IMR-90 (cell line): ENCODE results near the gene S1PR2. TPM values are rescaled to one million over a fixed set of nuclear protein-coding genes. Genes with fewer than 3 reads are reported as not detected.

Source experiments
- ATAC-seq: fragments of 200-7000 bp; cut with Tn5 transposase; 2 replicates; pipeline ENCODE4 v1.9.1; 2020; ENCODE audit warnings: low read depth, mild to moderate bottlenecking, moderate library complexity
- BruUV-seq: library from RNA; stranded (reverse); fragments of 400-500 nt; replicated peaks from 2 replicates; lab custom pipeline; 2021; lab: Mats Ljungman, UMichigan
- CTCF ChIA-PET: fragments of 300-600 bp; formaldehyde crosslinking; extraction: SDS; loops from one replicate; lab custom pipeline; 2021; ENCODE audit warnings: antibody characterized with exemption; lab: Yijun Ruan, JAX
- POLR2A ChIA-PET: fragments of 300-600 bp; sonication (Branson Sonifier 250); formaldehyde crosslinking; loops from one replicate; lab custom pipeline; 2022; ENCODE audit warnings: antibody characterized with exemption; ENCODE audit not compliant: unreplicated experiment; lab: Charles Lee
- DNase-seq: peaks from one replicate; pipeline ENCODE4 v3.0.0; 2013
- H2AFZ ChIP-seq: replicated peaks from 2 replicates; pipeline ENCODE3; 2013; ENCODE audit warnings: low read length, mild to moderate bottlenecking; ENCODE audit not compliant: poor library complexity
- H2AK5ac ChIP-seq: 2 replicates; pipeline ENCODE4 v1.6.1; 2013; ENCODE audit warnings: low read depth, low read length, inconsistent platforms
- H2AK9ac ChIP-seq: replicated peaks from 2 replicates; pipeline ENCODE3; 2013; ENCODE audit warnings: mild to moderate bottlenecking, low read depth, low read length, moderate library complexity; ENCODE audit not compliant: poor library complexity
- H2BK120ac ChIP-seq: 2 replicates; pipeline ENCODE4 v1.6.1; 2013; ENCODE audit warnings: low read depth, low read length, inconsistent platforms
- H2BK15ac ChIP-seq: 3 replicates; pipeline ENCODE4 v1.6.1; 2013; ENCODE audit warnings: low read depth, low read length, inconsistent platforms
- H2BK20ac ChIP-seq: 2 replicates; pipeline ENCODE4 v1.6.1; 2013; ENCODE audit warnings: low read depth, mild to moderate bottlenecking, inconsistent platforms, low read length, moderate library complexity
- H2BK5ac ChIP-seq: 2 replicates; pipeline ENCODE4 v1.6.1; 2013; ENCODE audit warnings: mild to moderate bottlenecking, low read depth, low read length, inconsistent platforms; ENCODE audit not compliant: poor library complexity, severe bottlenecking
- H3K14ac ChIP-seq: replicated peaks from 2 replicates; pipeline ENCODE4 v1.6.1; 2013; ENCODE audit warnings: low read depth, low read length, inconsistent platforms
- H3K18ac ChIP-seq: 2 replicates; pipeline ENCODE4 v1.6.1; 2013; ENCODE audit warnings: low read depth, low read length, control low read depth
- H3K23ac ChIP-seq: 2 replicates; pipeline ENCODE4 v1.6.1; 2013; ENCODE audit warnings: low read depth, low read length, inconsistent platforms
- H3K27ac ChIP-seq: 2 replicates; pipeline ENCODE4 v1.5.1; 2013; ENCODE audit warnings: mild to moderate bottlenecking, control low read depth, low read length; ENCODE audit not compliant: insufficient read depth
- H3K27me3 ChIP-seq: 2 replicates; pipeline ENCODE4 v1.6.1; 2013; ENCODE audit warnings: low read length; ENCODE audit not compliant: control insufficient read depth, insufficient read depth
- H3K36me3 ChIP-seq: 2 replicates; pipeline ENCODE4 v1.6.1; 2013; ENCODE audit warnings: low read length, mixed read lengths; ENCODE audit not compliant: control insufficient read depth, insufficient read depth
- H3K4ac ChIP-seq: 2 replicates; pipeline ENCODE4 v1.6.1; 2013; ENCODE audit warnings: low read depth, low read length, inconsistent platforms
- H3K4me1 ChIP-seq: 2 replicates; pipeline ENCODE4 v1.6.1; 2013; ENCODE audit warnings: low read length, mixed read lengths; ENCODE audit not compliant: control insufficient read depth, insufficient read depth
- H3K4me2 ChIP-seq: 2 replicates; pipeline ENCODE4 v1.6.1; 2013; ENCODE audit warnings: low read depth, mild to moderate bottlenecking, control low read depth, low read length, moderate library complexity
- H3K4me3 ChIP-seq: 2 replicates; pipeline ENCODE4 v1.5.1; 2013; ENCODE audit warnings: low read depth, mild to moderate bottlenecking, control low read depth, low read length, moderate library complexity; ENCODE audit not compliant: insufficient read depth
- H3K56ac ChIP-seq: 2 replicates; pipeline ENCODE4 v1.6.1; 2013; ENCODE audit warnings: low read length, inconsistent platforms; ENCODE audit not compliant: insufficient read depth; ENCODE audit errors: extremely low read depth
- H3K79me1 ChIP-seq, 2 experiments: 2 replicates each; pipeline ENCODE4 v1.6.1; 2013; ENCODE audit warnings: low read length in 2 of 2, inconsistent platforms in 1 of 2, low read depth in 1 of 2
- H3K9ac ChIP-seq: 2 replicates; pipeline ENCODE4 v1.6.1; 2013; ENCODE audit warnings: low read depth, low read length, control low read depth
- H3K9me1 ChIP-seq: 2 replicates; pipeline ENCODE4 v1.6.1; 2013; ENCODE audit warnings: low read length, inconsistent platforms; ENCODE audit not compliant: insufficient read depth
- H3K9me3 ChIP-seq: 2 replicates; pipeline ENCODE4 v1.6.1; 2013; ENCODE audit warnings: low read length; ENCODE audit not compliant: control insufficient read depth, insufficient read depth
- H4K20me1 ChIP-seq: 2 replicates; pipeline ENCODE4 v1.6.1; 2013; ENCODE audit warnings: low read length, inconsistent platforms; ENCODE audit not compliant: insufficient read depth
- H4K5ac ChIP-seq: 2 replicates; pipeline ENCODE4 v1.6.1; 2013; ENCODE audit warnings: mild to moderate bottlenecking, low read depth, low read length, control low read depth
- H4K8ac ChIP-seq, 2 experiments: 2 replicates each; pipeline ENCODE4 v1.6.1; 2013; ENCODE audit warnings: low read depth in 2 of 2, low read length in 2 of 2, control low read depth in 1 of 2, inconsistent platforms in 1 of 2
- H4K91ac ChIP-seq: 2 replicates; pipeline ENCODE4 v1.6.1; 2013; ENCODE audit warnings: low read depth, low read length, inconsistent platforms; ENCODE audit not compliant: insufficient read depth
- BHLHE40 ChIP-seq: fragments of 150-350 bp; IDR thresholded peaks from 2 replicates; pipeline ENCODE4 v1.6.1; 2016; ENCODE audit warnings: mild to moderate bottlenecking, low read depth, low read length
- CEBPB ChIP-seq: IDR thresholded peaks from 2 replicates; pipeline ENCODE4 v1.6.1; 2012; ENCODE audit warnings: low read depth, low read length, improper control_type of control experiment
- CHD1 ChIP-seq: IDR thresholded peaks from 2 replicates; pipeline ENCODE4 v1.6.1; 2012; ENCODE audit warnings: low read depth, low read length, improper control_type of control experiment
- FOS ChIP-seq: fragments of 150-350 bp; IDR thresholded peaks from 2 replicates; pipeline ENCODE4 v1.6.1; 2016; ENCODE audit warnings: low read depth, low read length
- MAFK ChIP-seq: IDR thresholded peaks from 2 replicates; pipeline ENCODE4 v1.6.1; 2012; ENCODE audit warnings: low read depth, low read length, improper control_type of control experiment
- MAZ ChIP-seq: IDR thresholded peaks from 2 replicates; pipeline ENCODE4 v1.6.1; 2012; ENCODE audit warnings: low read depth, mild to moderate bottlenecking, low read length, improper control_type of control experiment, moderate library complexity, borderline replicate concordance
- NFE2L2 ChIP-seq: fragments of 150-350 bp; IDR thresholded peaks from 2 replicates; pipeline ENCODE4 v1.6.1; 2016; ENCODE audit warnings: low read depth, mild to moderate bottlenecking, low read length
- POLR2A ChIP-seq: IDR thresholded peaks from 2 replicates; pipeline ENCODE4 v1.6.1; 2012; ENCODE audit warnings: mild to moderate bottlenecking, low read depth, low read length
- RAD21 ChIP-seq: IDR thresholded peaks from 2 replicates; pipeline ENCODE4 v1.6.1; 2012; ENCODE audit warnings: low read length, improper control_type of control experiment
- RFX5 ChIP-seq: IDR thresholded peaks from 2 replicates; pipeline ENCODE4 v1.8.0; 2012; ENCODE audit warnings: low read depth, mild to moderate bottlenecking, low read length, moderate library complexity
- SMC3 ChIP-seq: fragments of 150-350 bp; IDR thresholded peaks from 2 replicates; pipeline ENCODE4 v1.6.1; 2016; ENCODE audit warnings: low read depth, mild to moderate bottlenecking, antibody characterized with exemption, low read length, moderate library complexity
- WGBS, 2 experiments: methylation state at CpG; one replicate each; pipeline versions ENCODE4 v1.1.5 to v1.1.7; 2013; ENCODE audit warnings: missing lambda C conversion rate in 2 of 2; ENCODE audit not compliant: insufficient read length in 1 of 2; ENCODE audit errors: extremely low coverage in 2 of 2; 5-methylcytosine and 5-hydroxymethylcytosine counted together
- dilution Hi-C: fragments of 300-500 bp; cut with HindIII; formaldehyde crosslinking; loops from one replicate; pipeline ENCODE4 v1.14.3; 2018; ENCODE audit warnings: low sequenced_read_pairs; ENCODE audit not compliant: unreplicated experiment
- in situ Hi-C: fragments of 300-500 bp; cut with MboI; formaldehyde crosslinking; loops from 3 replicates; pipeline ENCODE4 v1.14.3; 2019; ENCODE audit warnings: low sequenced_read_pairs, inconsistent platforms, mixed read lengths
- intact Hi-C: fragments of 100-400 bp; cut with micrococcal nuclease; formaldehyde crosslinking; loops from 2 replicates; pipeline ENCODE4 v1.10.0; 2022
- polyA plus RNA-seq, 3 experiments: library from polyadenylated mRNA; depleted of rRNA; stranded (reverse); fragments of >200 nt; gene quantifications; 2 replicates each; pipeline ENCODE4 v1.2.3, GENCODE V29; 2012; ENCODE audit warnings: low replicate concordance in 1 of 3
- total RNA-seq: library from RNA; depleted of rRNA; stranded (reverse); fragments of >200 nt; gene quantifications from 2 replicates; pipeline ENCODE4 v1.2.3, GENCODE V29; 2012
- TF ChIP-seq, protein P1 (sequence below): conservative IDR thresholded peaks from 2 replicates; pipeline ENCODE4 v1.5.1; 2012; ENCODE audit warnings: mild to moderate bottlenecking, low read depth, low read length, improper control_type of control experiment
- TF ChIP-seq, protein P2 (sequence below): fragments of 150-350 bp; IDR thresholded peaks from 2 replicates; pipeline ENCODE4 v1.6.1; 2016; ENCODE audit warnings: low read depth, mild to moderate bottlenecking, low read length, moderate library complexity, borderline replicate concordance
- TF ChIP-seq, protein P3 (sequence below): fragments of 150-350 bp; IDR thresholded peaks from 2 replicates; pipeline ENCODE4 v1.6.1; 2017; ENCODE audit warnings: mild to moderate bottlenecking, antibody characterized with exemption, low read length, low read depth

S1PR2 gene
- total and polyA plus RNA-seq, 2 of the 4 experiments (the other 2 are of a cell fraction) = 14.0 to 15.0 TPM

DNA sequence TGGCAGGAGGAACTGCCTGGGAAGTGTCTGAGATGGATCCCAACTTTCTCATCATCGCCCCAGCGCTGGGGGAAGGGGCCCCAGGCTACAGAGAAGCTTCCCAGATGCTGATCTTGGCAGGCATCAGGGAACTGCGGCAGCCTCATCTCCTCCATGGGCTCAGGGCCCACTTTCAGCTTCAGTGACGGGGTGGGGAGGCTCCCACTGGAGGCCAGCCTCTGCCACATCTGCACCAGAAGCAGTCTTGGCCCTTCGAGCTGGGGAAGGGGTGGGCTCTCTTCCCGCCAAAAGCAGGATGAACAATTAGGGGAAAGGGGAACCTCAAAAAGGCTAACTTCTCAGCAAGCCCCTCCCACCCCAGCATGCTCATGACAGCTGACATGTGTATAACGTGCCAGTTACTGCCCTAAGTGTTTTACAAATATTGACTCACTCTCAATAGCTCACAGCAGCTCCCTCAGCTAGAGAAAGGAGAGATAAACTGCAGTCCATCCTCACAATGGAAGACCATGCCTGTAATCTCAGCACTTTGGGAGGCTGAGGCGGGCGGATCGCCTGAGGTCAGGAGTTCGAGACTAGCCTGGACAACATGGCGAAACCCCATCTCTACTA, 7.1 kb upstream of the S1PR2 start:
- Histone ChIP-seq H4K5ac (no peak overlapping the region), H4K20me1 (no peaks in the 10 kb centered on the region), H3K27me3 (no peaks in the 10 kb centered on the region), H3K14ac (0 out of 2 replicates have a peak overlapping the region, but pooled peaks have one; percentile 82), H3K9me1 (peaks cover 5% of the 10 kb centered on the region), H2BK20ac (peak overlapping the region; percentile 42), H4K8ac (peak overlapping the region; percentile 13 to 85; a peak in 2 of 4 replicates), H3K9ac (no peak overlapping the region), H2BK5ac (peak overlapping the region; percentile 90), H3K4me2 (0 out of 2 replicates have a peak overlapping the region, but pooled peaks have one; percentile 5), H2BK15ac (peak overlapping the region; percentile 86; the same call in 1 of the 3 replicates), H2AK5ac (no peak overlapping the region), H3K36me3 (no peaks in the 10 kb centered on the region), H3K18ac (peak overlapping the region; percentile 7; the same call in 1 of the 2 replicates), H4K91ac (no peak overlapping the region; the same call in 1 of the 2 replicates), H2BK120ac (peak overlapping the region; percentile 98), H2AFZ (peak overlapping the region; percentile 91), H3K4me1 (peaks cover 12% of the 10 kb centered on the region), H3K23ac (peak overlapping the region; percentile 6; the same call in 1 of the 2 replicates), H3K4me3 (no peak overlapping the region), H3K9me3 (no peaks in the 10 kb centered on the region), H3K4ac (peak overlapping the region; percentile 93), H3K27ac (peak overlapping the region; percentile 66), H2AK9ac (peak overlapping the region; percentile 95), H3K56ac (no peak overlapping the region), H3K79me1 (no peaks in the 10 kb centered on the region)
- WGBS, 2 experiments = no CpG with 5 or more reads among the region's 12 CpGs
- CTCF ChIA-PET = interaction anchor here (0.6 to 0.9 kb wide), 2 partner anchors 12 to 294 kb away, joined by 4 to 7 read pairs; no protein-coding TSS in a partner anchor
- POLR2A ChIA-PET = no interaction called here
- DNase-seq = peak; percentile 91
- no TSS peak for BruUV-seq
- ATAC-seq = peak; percentile 89
- intact Hi-C loops = loop anchor here (1.0 kb wide), 1 partner anchor 12 kb away; no protein-coding TSS in a partner anchor
- in situ Hi-C loops = no loop called here
- dilution Hi-C loops = no loop called here
- TF ChIP-seq FOS (no peak), MAZ (peak; percentile 72; the same call in 1 of the 2 replicates), BHLHE40 (peak; percentile 80), RFX5 (no peak), CHD1 (no peak), MAFK (no peak), CEBPB (no peak), RAD21 (0 out of 2 replicates have a peak, but pooled peaks have one; percentile 9), NFE2L2 (no peak), POLR2A (no peak), SMC3 (no peak; the same call in 1 of the 2 replicates)
- TF ChIP-seq, protein P1, sequence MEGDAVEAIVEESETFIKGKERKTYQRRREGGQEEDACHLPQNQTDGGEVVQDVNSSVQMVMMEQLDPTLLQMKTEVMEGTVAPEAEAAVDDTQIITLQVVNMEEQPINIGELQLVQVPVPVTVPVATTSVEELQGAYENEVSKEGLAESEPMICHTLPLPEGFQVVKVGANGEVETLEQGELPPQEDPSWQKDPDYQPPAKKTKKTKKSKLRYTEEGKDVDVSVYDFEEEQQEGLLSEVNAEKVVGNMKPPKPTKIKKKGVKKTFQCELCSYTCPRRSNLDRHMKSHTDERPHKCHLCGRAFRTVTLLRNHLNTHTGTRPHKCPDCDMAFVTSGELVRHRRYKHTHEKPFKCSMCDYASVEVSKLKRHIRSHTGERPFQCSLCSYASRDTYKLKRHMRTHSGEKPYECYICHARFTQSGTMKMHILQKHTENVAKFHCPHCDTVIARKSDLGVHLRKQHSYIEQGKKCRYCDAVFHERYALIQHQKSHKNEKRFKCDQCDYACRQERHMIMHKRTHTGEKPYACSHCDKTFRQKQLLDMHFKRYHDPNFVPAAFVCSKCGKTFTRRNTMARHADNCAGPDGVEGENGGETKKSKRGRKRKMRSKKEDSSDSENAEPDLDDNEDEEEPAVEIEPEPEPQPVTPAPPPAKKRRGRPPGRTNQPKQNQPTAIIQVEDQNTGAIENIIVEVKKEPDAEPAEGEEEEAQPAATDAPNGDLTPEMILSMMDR = no peak
- TF ChIP-seq, protein P2, sequence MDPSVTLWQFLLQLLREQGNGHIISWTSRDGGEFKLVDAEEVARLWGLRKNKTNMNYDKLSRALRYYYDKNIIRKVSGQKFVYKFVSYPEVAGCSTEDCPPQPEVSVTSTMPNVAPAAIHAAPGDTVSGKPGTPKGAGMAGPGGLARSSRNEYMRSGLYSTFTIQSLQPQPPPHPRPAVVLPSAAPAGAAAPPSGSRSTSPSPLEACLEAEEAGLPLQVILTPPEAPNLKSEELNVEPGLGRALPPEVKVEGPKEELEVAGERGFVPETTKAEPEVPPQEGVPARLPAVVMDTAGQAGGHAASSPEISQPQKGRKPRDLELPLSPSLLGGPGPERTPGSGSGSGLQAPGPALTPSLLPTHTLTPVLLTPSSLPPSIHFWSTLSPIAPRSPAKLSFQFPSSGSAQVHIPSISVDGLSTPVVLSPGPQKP = no peak
- TF ChIP-seq, protein P3, sequence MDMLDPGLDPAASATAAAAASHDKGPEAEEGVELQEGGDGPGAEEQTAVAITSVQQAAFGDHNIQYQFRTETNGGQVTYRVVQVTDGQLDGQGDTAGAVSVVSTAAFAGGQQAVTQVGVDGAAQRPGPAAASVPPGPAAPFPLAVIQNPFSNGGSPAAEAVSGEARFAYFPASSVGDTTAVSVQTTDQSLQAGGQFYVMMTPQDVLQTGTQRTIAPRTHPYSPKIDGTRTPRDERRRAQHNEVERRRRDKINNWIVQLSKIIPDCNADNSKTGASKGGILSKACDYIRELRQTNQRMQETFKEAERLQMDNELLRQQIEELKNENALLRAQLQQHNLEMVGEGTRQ = 0 out of 2 replicates have a peak, but pooled peaks have one; percentile 23
